ENCODE measurements around the gene SLC16A9. TPM values are rescaled to one million over a fixed set of nuclear protein-coding genes. Genes with fewer than 3 reads are reported as not detected.
A peak's percentile ranks its signal among the peaks of the same experiment; 100 is the strongest.

The SLC16A9 gene
- total RNA-seq, 2 donors from 2014 or later: 1.6 to 1.8 TPM

- Histone ChIP-seq H3K9me3 (no peaks in the 10 kb centered on the region), H3K4me3 (no peak overlapping the region), H3K4me1 (ENCODE audit: control insufficient read depth in 1 of 2, low read depth in 2 of 2) (no peaks in the 10 kb centered on the region), H3K27ac (no peak overlapping the region), H3K36me3 (peaks cover 8% of the 10 kb centered on the region), H3K27me3 (replicated peaks; ENCODE audit: insufficient read depth) (no peaks in the 10 kb centered on the region)
- DNase-seq (ENCODE audit: low spot score) (no peak), ATAC-seq (ENCODE audit: insufficient number of reproducible peaks, low FRiP score, low read depth) (no peak)
- no peak for TF ChIP-seq CTCF (IDR thresholded peaks at IDR 0.05)
Observed at GRCh38 chr10:59680199-59680598, 29.5 kb downstream of the SLC16A9 start.

- no peak for DNase-seq (ENCODE audit: low spot score)
- Histone ChIP-seq H3K36me3 (peaks cover 5% of the 10 kb centered on the region), H3K9me3 (no peaks in the 10 kb centered on the region), H3K27me3 (replicated peaks; ENCODE audit: insufficient read depth) (no peaks in the 10 kb centered on the region), H3K4me3 (no peak overlapping the region), H3K4me1 (ENCODE audit: control insufficient read depth in 1 of 2, low read depth in 2 of 2) (no peaks in the 10 kb centered on the region), H3K27ac (no peak overlapping the region)
- no peak for ATAC-seq (ENCODE audit: insufficient number of reproducible peaks, low FRiP score, low read depth)
- no peak for TF ChIP-seq CTCF (IDR thresholded peaks at IDR 0.05)
Observed at GRCh38 chr10:59678884-59679301, 30.8 kb downstream of the SLC16A9 start.

- no peak for ATAC-seq (ENCODE audit: insufficient number of reproducible peaks, low FRiP score, low read depth)
- H3K27ac ChIP-seq: no peak overlapping the region
- H3K4me1 ChIP-seq (ENCODE audit: control insufficient read depth in 1 of 2, low read depth in 2 of 2): no peaks in the 10 kb centered on the region
- no peaks in the 10 kb centered on the region for H3K9me3 ChIP-seq
- DNase-seq (ENCODE audit: low spot score): no peak
- TF ChIP-seq CTCF (IDR thresholded peaks at IDR 0.05): no peak
- H3K27me3 ChIP-seq (replicated peaks; ENCODE audit: insufficient read depth): no peaks in the 10 kb centered on the region
- H3K4me3 ChIP-seq: no peak overlapping the region
- H3K36me3 ChIP-seq: no peaks in the 10 kb centered on the region
Observed at GRCh38 chr10:59677253-59677831, 32.3 kb downstream of the SLC16A9 start.

GRCh38 chr10:59675812-59676211, 33.8 kb downstream of the SLC16A9 start:
- Histone ChIP-seq H3K4me1 (ENCODE audit: control insufficient read depth in 1 of 2, low read depth in 2 of 2) (peaks cover 0 to under 1% of the 10 kb centered on the region in 2 donors), H3K27ac (no peak overlapping the region), H3K36me3 (no peaks in the 10 kb centered on the region), H3K27me3 (replicated peaks; ENCODE audit: insufficient read depth) (no peaks in the 10 kb centered on the region), H3K9me3 (no peaks in the 10 kb centered on the region), H3K4me3 (no peak overlapping the region)
- DNase-seq (ENCODE audit: low spot score) (no peak), ATAC-seq (ENCODE audit: insufficient number of reproducible peaks, low FRiP score, low read depth) (no peak)
- no peak for TF ChIP-seq CTCF (IDR thresholded peaks at IDR 0.05)

- DNase-seq (ENCODE audit: low spot score) (no peak), ATAC-seq (ENCODE audit: insufficient number of reproducible peaks, low FRiP score, low read depth) (no peak)
- Histone ChIP-seq H3K27me3 (replicated peaks; ENCODE audit: insufficient read depth) (no peaks in the 10 kb centered on the region), H3K27ac (peak overlapping the region in 1 of 2 donors; percentile 19), H3K4me3 (no peak overlapping the region), H3K36me3 (no peaks in the 10 kb centered on the region), H3K9me3 (no peaks in the 10 kb centered on the region), H3K4me1 (ENCODE audit: control insufficient read depth in 1 of 2, low read depth in 2 of 2) (peaks cover 0 to 11% of the 10 kb centered on the region in 2 donors)
- TF ChIP-seq CTCF (IDR thresholded peaks at IDR 0.05): no peak
Observed at GRCh38 chr10:59674215-59674836, 35.3 kb downstream of the SLC16A9 start.
